Activated naive CD4-positive, alpha-beta T cell treated with anti-CD3 and anti-CD28 coated beads for 36 hours (primary cell): ENCODE data around the gene KRTAP5-2. TPM values are rescaled to one million over a fixed set of nuclear protein-coding genes. Genes with fewer than 3 reads are reported as not detected.
A peak's percentile ranks its signal among the peaks of the same experiment; 100 is the strongest.

Experiments used
- CTCF ChIA-PET: fragments of 350-600 bp; sonication (Branson Sonifier 250); formaldehyde crosslinking; loops from one replicate; lab custom pipeline; 2021; ENCODE audit warnings: antibody characterized with exemption; lab: Charles Lee
- DNase-seq: peaks from one replicate; pipeline ENCODE4 v3.0.0-alpha.2; 2020
- H3K27ac Mint-ChIP-seq: one replicate; pipeline ENCODE4 v1.8.0; 2021; ENCODE audit warnings: mild to moderate bottlenecking, mixed read lengths
- H3K27me3 Mint-ChIP-seq: one replicate; pipeline ENCODE4 v1.8.0; 2021; ENCODE audit warnings: low read depth, mixed read lengths
- H3K36me3 Mint-ChIP-seq: one replicate; pipeline ENCODE4 v1.8.0; 2021; ENCODE audit warnings: low read depth, mixed read lengths
- H3K4me1 Mint-ChIP-seq: one replicate; pipeline ENCODE4 v1.8.0; 2021; ENCODE audit warnings: low read depth, mixed read lengths
- H3K4me3 Mint-ChIP-seq: one replicate; pipeline ENCODE4 v1.8.0; 2021; ENCODE audit warnings: mild to moderate bottlenecking, moderate library complexity, mixed read lengths
- H3K9me3 Mint-ChIP-seq: one replicate; pipeline ENCODE4 v1.8.0; 2021; ENCODE audit warnings: mixed read lengths
- intact Hi-C: fragments of 100-400 bp; cut with micrococcal nuclease; formaldehyde crosslinking; loops from one replicate; pipeline ENCODE4 v1.15.1; 2023
- total RNA-seq, 2 experiments: library from RNA; stranded (reverse); gene quantifications; one replicate each; pipeline ENCODE4 v1.2.3, GENCODE V29; 2021

Gene KRTAP5-2
- total RNA-seq, 2 experiments from 2014 or later, result not detected

DNA sequence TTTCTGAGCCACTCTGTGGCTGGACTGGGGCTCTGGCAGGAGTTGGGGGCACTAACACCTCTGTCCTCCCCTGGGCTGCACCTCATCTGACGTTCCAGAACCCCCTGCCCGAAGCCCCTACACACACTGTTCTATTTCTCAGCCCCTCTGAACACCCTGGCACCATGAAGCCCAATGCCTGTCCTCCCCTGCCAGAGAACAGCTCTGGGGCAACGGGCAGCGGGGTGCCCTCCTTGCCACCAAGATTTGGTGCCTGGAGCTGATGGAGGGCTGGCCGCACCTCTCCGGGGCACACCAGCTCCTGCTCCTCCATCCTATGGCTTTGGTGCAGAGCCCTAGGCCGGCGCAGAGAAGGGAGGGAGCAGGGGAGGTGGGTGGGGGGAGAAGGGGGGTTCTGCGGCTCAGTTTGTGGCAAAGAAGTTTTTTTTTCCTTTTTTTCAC is 42.4 kb downstream of the KRTAP5-2 start:
- Mint-ChIP-seq H3K36me3 (no peaks in the 10 kb centered on the region), H3K9me3 (no peaks in the 10 kb centered on the region), H3K4me3 (no peak overlapping the region), H3K27me3 (no peaks in the 10 kb centered on the region), H3K4me1 (no peaks in the 10 kb centered on the region), H3K27ac (no peak overlapping the region)
- intact Hi-C loops, result no loop called here
- CTCF ChIA-PET, result interaction anchor here (1.0 kb wide), 1 partner anchor 19 kb away, joined by 3 read pairs; no protein-coding TSS in a partner anchor
- DNase-seq, result no peak

GRCh38 chr11:1554981-1555712 is 42.9 kb downstream of the KRTAP5-2 start:
- CTCF ChIA-PET, result interaction anchor here (1.0 kb wide), 1 partner anchor 20 kb away, joined by 3 read pairs; no protein-coding TSS in a partner anchor
- H3K4me3 Mint-ChIP-seq, result no peak overlapping the region
- no peak for DNase-seq
- no peaks in the 10 kb centered on the region for H3K36me3 Mint-ChIP-seq
- H3K27ac Mint-ChIP-seq, result no peak overlapping the region
- no peaks in the 10 kb centered on the region for H3K9me3 Mint-ChIP-seq
- H3K4me1 Mint-ChIP-seq, result no peaks in the 10 kb centered on the region
- H3K27me3 Mint-ChIP-seq, result no peaks in the 10 kb centered on the region
- intact Hi-C loops, result no loop called here

GRCh38 chr11:1553808-1554594 is 44.1 kb downstream of the KRTAP5-2 start:
- CTCF ChIA-PET, result interaction anchor here (0.6 to 2.7 kb wide), 2 partner anchors 21 to 1155 kb away, joined by 3 to 12 read pairs; no protein-coding TSS in a partner anchor
- H3K27ac Mint-ChIP-seq, result no peak overlapping the region
- H3K4me3 Mint-ChIP-seq, result no peak overlapping the region
- H3K27me3 Mint-ChIP-seq, result peaks cover 4% of the 10 kb centered on the region
- no peaks in the 10 kb centered on the region for H3K4me1 Mint-ChIP-seq
- H3K36me3 Mint-ChIP-seq, result no peaks in the 10 kb centered on the region
- intact Hi-C loops, result no loop called here
- no peak for DNase-seq
- H3K9me3 Mint-ChIP-seq, result no peaks in the 10 kb centered on the region

- H3K27ac Mint-ChIP-seq, result no peak overlapping the region
- no peak for DNase-seq
- no peaks in the 10 kb centered on the region for H3K9me3 Mint-ChIP-seq
- peaks cover 4% of the 10 kb centered on the region for H3K4me1 Mint-ChIP-seq
- no peak overlapping the region for H3K4me3 Mint-ChIP-seq
- peaks cover 27% of the 10 kb centered on the region for H3K27me3 Mint-ChIP-seq
- CTCF ChIA-PET, result interaction anchor here (0.7 to 4.5 kb wide), 2 partner anchors 24 to 382 kb away, joined by 3 to 56 read pairs; no protein-coding TSS in a partner anchor
- no peaks in the 10 kb centered on the region for H3K36me3 Mint-ChIP-seq
- intact Hi-C loops, result no loop called here
Measured at GRCh38 chr11:1549338-1550330, 48.5 kb downstream of the KRTAP5-2 start.

DNA sequence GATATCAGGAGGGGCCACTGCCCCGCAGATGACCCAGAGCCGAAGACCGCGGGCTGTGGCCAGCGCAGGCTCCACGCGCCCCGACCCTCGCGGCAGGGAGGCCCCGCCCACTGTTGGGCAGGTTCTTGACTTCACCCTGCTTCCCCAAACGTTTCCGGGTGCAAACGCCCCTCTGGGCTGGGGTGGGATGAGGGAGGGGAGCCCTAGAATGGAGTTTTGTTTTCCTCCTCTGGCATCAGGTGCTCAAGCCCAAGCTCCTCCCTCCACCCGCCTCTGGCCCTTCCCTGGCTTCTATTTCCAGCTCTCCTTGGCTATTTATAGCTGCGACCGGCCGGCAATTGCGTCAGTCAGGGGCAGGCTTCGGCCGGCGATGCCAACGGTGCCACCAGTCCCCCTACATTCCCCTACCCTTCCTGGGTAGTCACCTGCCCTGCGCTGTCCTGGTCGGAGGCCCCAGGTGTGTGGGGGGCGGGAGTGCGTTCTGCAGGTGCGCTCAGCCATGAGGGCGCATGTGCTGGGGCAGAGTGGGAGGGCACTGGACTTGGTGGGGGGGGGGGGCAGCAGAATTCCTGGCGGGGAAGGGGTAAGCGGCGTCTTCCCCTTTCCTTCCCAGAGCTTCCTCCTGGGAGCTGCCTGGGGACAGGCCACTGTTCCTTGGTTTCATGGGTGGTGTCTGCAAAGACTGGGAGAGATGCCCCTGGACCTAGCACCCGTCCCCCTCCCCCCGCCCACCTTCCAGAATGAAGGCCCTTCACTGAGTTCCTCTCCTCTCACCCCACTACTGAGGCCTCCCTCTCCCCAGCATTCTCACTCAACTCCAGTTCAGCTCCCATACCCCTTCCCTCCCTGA is 49.6 kb downstream of the KRTAP5-2 start:
- Mint-ChIP-seq H3K4me1 (peaks cover 4% of the 10 kb centered on the region), H3K27ac (no peak overlapping the region), H3K9me3 (no peaks in the 10 kb centered on the region), H3K4me3 (no peak overlapping the region), H3K36me3 (no peaks in the 10 kb centered on the region), H3K27me3 (peaks cover 27% of the 10 kb centered on the region)
- CTCF ChIA-PET, result interaction anchor here (4.5 kb wide), 1 partner anchor 25 kb away, joined by 56 read pairs; no protein-coding TSS in a partner anchor
- intact Hi-C loops, result no loop called here
- no peak for DNase-seq

DNA sequence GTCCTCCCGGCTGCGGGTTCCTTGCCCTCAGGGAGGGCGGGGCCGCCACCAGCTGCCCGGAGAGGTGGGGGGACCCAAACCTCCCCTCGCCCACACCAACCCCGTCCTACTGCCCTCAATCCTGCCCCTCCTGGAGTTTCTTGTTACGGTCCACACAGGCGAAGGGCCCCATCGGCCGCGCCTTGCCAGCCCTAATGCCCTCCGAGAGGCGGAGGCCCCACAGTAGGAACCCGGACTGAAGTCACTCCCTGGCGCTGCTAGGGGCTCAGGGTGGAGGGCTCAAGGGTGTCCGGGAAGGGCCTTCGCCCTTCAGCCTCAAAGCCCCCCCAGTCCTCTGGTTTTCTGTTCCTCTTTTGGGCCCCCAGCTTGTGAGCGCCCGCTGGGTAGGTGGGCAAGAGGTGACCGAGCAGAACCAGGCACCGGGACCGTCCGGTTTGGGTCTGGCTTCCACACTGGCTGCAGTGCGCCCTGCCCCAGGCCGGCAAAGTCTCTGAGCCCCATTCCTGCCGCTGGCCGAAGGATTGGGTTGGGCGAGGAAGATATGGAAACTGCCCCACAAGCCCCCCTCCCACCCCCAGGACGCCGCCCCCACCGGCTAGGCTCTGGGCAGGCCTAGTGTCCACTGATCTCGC is 50.5 kb downstream of the KRTAP5-2 start:
- Mint-ChIP-seq H3K36me3 (no peaks in the 10 kb centered on the region), H3K27me3 (peaks cover 27% of the 10 kb centered on the region), H3K4me3 (peak overlapping the region; percentile 32), H3K27ac (no peak overlapping the region), H3K9me3 (no peaks in the 10 kb centered on the region), H3K4me1 (peaks cover 4% of the 10 kb centered on the region)
- intact Hi-C loops, result loop anchor here (2.0 kb wide), 1 partner anchor 81 kb away; the partner anchor contains the start of gene KRTAP5-5
- no peak for DNase-seq
- CTCF ChIA-PET, result interaction anchor here (1.3 to 4.5 kb wide), 3 partner anchors 18 to 80 kb away, joined by 4 to 56 read pairs (median 7); no protein-coding TSS in a partner anchor

Other genes starting within 250 kb of the KRTAP5-2 start
- under 1 TPM; 0.17 to 0.44 TPM for gene BRSK2, start 208.4 kb downstream of the KRTAP5-2 start, total RNA-seq
- 10 to 100 TPM; 12.4 to 14.1 TPM for gene MOB2, start 111.5 kb downstream of the KRTAP5-2 start, total RNA-seq
- gene DUSP8, start 26.0 kb downstream of the KRTAP5-2 start, total RNA-seq, result 1 to 10 TPM; 2.9 to 3.0 TPM
- not detected for gene KRTAP5-1, start 13.0 kb downstream of the KRTAP5-2 start, total RNA-seq
- gene KRTAP5-3, start 10.2 kb upstream of the KRTAP5-2 start, total RNA-seq, result not detected
- gene KRTAP5-4, start 23.8 kb upstream of the KRTAP5-2 start, total RNA-seq, result not detected
- gene KRTAP5-5, start 31.5 kb upstream of the KRTAP5-2 start, total RNA-seq, result not detected
- gene KRTAP5-6, start 98.9 kb upstream of the KRTAP5-2 start, total RNA-seq, result not detected
- gene IFITM10, start 152.3 kb upstream of the KRTAP5-2 start, total RNA-seq, result under 1 TPM; 0.22 to 0.31 TPM
- gene CTSD, start 165.6 kb upstream of the KRTAP5-2 start, total RNA-seq, result 10 to 100 TPM; 30.1 to 34.5 TPM
- gene SYT8, start 236.7 kb upstream of the KRTAP5-2 start, total RNA-seq, result not detected
- gene TNNI2, start 240.7 kb upstream of the KRTAP5-2 start, total RNA-seq, result not detected